PC-9 (cell line): ENCODE data around the gene SLX4.

ENCODE experiments used
- EZH2 ChIP-seq: fragments of 200-600 bp; sonication (generic); IDR thresholded peaks from 2 replicates; pipeline ENCODE4 v1.8.0; 2017; ENCODE audit warnings: antibody characterized with exemption, low read depth
- TF ChIP-seq, protein P1 (sequence below): fragments of 200-600 bp; sonication (generic); conservative IDR thresholded peaks from 2 replicates; pipeline ENCODE4 v1.6.1; 2017; ENCODE audit warnings: mixed run types, antibody characterized with exemption, mild to moderate bottlenecking, moderate library complexity

DNA sequence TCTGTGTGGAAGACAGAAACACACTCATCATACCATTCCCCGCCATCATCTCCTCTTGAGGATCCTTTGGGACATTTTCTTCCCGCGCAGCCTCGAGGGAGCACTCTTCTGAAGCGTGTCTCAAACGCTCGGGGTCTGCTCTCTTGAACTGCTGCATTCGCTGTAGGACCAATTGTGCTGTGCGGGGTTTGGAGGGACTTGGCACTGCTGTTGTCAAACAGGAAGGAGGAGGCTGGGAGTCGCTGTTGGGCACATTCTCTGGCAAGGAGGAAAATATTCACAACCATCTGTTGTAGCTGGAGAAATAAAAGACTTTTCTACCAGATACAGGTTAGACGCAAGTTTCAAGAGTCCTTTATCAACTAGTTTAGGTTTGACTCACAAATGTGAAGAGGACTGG is 5.0 kb downstream of the SLX4 start:
- TF ChIP-seq, protein P1, sequence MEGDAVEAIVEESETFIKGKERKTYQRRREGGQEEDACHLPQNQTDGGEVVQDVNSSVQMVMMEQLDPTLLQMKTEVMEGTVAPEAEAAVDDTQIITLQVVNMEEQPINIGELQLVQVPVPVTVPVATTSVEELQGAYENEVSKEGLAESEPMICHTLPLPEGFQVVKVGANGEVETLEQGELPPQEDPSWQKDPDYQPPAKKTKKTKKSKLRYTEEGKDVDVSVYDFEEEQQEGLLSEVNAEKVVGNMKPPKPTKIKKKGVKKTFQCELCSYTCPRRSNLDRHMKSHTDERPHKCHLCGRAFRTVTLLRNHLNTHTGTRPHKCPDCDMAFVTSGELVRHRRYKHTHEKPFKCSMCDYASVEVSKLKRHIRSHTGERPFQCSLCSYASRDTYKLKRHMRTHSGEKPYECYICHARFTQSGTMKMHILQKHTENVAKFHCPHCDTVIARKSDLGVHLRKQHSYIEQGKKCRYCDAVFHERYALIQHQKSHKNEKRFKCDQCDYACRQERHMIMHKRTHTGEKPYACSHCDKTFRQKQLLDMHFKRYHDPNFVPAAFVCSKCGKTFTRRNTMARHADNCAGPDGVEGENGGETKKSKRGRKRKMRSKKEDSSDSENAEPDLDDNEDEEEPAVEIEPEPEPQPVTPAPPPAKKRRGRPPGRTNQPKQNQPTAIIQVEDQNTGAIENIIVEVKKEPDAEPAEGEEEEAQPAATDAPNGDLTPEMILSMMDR, result no peak
- no peak for TF ChIP-seq EZH2
